C4-2B (cell line): Measurements from ENCODE around the gene SLC51B.

Experiments used
- CTCF ChIP-seq: fragments of 450-650 bp; conservative IDR thresholded peaks from 2 replicates; pipeline ENCODE4 v1.5.1; 2017; ENCODE audit warnings: mild to moderate bottlenecking
- ZFX ChIP-seq: fragments of 450-650 bp; IDR thresholded peaks from 2 replicates; pipeline ENCODE4 v1.6.1; 2017

- TF ChIP-seq CTCF (no peak), ZFX (no peak)
Measured at GRCh38 chr15:65067645-65068402, 22.6 kb downstream of the SLC51B start, which contains the start of gene RASL12.
